Measurements from ENCODE around the gene CEBPG. TPM values are rescaled to one million over a fixed set of nuclear protein-coding genes. Genes with fewer than 3 reads are reported as not detected.

The CEBPG gene
- total RNA-seq, 1 donor from 2014 or later, result 19.3 TPM

DNA sequence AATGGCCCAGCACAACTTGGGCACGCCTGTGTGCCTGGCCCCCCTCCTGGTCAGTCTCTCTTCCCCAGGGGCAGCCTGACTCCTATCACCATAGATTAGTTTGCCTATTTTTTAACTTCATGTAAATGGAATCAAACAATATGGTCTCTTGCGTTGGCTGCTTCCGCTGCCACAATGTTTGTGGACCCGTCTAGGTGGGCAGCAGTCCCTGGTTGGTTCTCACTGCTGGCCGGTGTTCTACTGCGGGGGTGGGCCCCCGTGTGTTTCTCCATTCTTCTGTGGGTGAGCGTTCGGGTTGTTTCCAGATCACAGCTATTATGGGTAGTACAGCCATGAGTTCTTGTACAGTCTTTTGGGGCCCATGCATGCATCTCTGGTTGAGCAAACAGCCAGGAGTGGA, 47.3 kb downstream of the CEBPG start:
- no peak for DNase-seq (ENCODE audit: low read depth)
- TF ChIP-seq, protein P1, sequence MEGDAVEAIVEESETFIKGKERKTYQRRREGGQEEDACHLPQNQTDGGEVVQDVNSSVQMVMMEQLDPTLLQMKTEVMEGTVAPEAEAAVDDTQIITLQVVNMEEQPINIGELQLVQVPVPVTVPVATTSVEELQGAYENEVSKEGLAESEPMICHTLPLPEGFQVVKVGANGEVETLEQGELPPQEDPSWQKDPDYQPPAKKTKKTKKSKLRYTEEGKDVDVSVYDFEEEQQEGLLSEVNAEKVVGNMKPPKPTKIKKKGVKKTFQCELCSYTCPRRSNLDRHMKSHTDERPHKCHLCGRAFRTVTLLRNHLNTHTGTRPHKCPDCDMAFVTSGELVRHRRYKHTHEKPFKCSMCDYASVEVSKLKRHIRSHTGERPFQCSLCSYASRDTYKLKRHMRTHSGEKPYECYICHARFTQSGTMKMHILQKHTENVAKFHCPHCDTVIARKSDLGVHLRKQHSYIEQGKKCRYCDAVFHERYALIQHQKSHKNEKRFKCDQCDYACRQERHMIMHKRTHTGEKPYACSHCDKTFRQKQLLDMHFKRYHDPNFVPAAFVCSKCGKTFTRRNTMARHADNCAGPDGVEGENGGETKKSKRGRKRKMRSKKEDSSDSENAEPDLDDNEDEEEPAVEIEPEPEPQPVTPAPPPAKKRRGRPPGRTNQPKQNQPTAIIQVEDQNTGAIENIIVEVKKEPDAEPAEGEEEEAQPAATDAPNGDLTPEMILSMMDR (conservative IDR thresholded peaks at IDR 0.05; ENCODE audit: low read depth, low read length), result no peak
- H3K4me3 ChIP-seq (ENCODE audit: low read depth, low read length), result no peak overlapping the region

DNA sequence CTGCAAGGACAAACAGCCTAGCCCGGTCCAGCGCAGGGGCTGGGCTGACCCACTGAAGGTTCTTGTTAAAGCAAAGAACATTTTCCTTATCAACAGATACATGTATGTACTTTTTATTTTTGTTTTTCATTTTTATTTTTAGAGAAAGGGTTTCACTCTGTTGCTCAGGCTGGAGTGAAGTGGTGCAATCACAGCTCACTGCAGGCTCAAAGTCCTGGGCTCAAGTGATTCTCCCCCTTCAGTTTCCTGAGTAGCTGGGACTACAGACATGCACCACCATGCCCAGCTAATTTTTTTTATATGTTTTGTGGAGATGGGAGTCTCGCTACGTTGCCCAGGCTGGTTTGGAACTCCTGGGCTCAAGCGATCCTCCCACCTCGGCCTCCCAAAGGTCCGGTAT, 47.9 kb downstream of the CEBPG start:
- DNase-seq (ENCODE audit: low read depth), result no peak
- H3K4me3 ChIP-seq (ENCODE audit: low read depth, low read length), result no peak overlapping the region
- TF ChIP-seq, protein P1 (conservative IDR thresholded peaks at IDR 0.05; ENCODE audit: low read depth, low read length), result no peak

DNA sequence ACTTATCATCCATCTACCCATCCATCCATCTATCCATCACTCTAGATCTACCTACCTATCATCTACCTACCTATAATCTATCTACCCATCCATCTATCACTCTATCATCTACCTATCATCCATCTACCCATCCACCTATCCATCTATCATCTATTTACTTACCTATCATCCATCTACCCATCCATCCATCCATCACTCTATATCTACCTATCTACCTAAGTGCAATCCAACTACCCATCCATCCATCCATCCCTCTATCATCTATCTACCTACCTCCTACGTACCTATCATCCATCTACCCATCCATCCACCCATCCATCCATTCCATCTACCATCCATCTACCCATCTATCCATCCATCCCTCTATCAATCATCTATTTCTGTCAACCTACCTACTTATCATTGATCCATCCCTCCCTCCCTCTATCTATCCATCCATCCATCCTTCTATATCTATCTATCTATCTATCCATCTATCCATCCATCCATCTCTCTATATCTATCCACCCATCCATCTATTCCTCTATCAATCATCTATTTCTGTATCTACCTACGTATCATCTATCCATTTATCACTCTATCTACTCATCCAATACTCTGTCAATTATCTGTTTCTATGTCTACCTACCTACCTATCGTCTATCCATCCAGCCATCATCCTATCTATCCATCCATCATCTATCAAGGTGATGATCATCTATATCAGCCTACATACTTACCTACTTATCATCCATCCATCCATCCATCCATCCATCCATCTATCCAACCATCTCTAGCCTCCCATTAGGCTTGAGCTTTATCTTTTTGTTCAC, 49.1 kb downstream of the CEBPG start:
- TF ChIP-seq, protein P1 (conservative IDR thresholded peaks at IDR 0.05; ENCODE audit: low read depth, low read length), result no peak
- no peak for DNase-seq (ENCODE audit: low read depth)
- no peak overlapping the region for H3K4me3 ChIP-seq (ENCODE audit: low read depth, low read length)

DNA sequence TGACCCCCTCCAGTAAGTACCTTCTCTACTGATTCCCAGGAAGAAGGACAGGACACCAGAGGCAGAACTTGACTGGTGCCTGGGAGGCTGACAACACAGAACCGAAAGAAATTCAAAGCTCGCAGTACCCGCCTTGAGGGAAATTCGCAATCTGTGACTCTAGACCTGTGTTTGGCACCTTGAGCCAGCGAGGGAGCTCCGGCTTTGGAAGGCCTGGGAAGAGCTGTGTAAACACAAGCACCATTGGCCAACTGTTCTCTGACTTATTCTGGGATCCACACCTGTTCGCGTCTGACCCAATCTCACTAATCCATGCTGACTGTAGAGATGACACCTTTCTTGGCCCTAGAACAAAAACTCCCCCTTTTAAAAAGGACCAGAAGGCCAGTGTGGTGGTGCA, 50.7 kb downstream of the CEBPG start:
- H3K4me3 ChIP-seq (ENCODE audit: low read depth, low read length), result no peak overlapping the region
- no peak for DNase-seq (ENCODE audit: low read depth)
- TF ChIP-seq, protein P1 (conservative IDR thresholded peaks at IDR 0.05; ENCODE audit: low read depth, low read length), result no peak

DNA sequence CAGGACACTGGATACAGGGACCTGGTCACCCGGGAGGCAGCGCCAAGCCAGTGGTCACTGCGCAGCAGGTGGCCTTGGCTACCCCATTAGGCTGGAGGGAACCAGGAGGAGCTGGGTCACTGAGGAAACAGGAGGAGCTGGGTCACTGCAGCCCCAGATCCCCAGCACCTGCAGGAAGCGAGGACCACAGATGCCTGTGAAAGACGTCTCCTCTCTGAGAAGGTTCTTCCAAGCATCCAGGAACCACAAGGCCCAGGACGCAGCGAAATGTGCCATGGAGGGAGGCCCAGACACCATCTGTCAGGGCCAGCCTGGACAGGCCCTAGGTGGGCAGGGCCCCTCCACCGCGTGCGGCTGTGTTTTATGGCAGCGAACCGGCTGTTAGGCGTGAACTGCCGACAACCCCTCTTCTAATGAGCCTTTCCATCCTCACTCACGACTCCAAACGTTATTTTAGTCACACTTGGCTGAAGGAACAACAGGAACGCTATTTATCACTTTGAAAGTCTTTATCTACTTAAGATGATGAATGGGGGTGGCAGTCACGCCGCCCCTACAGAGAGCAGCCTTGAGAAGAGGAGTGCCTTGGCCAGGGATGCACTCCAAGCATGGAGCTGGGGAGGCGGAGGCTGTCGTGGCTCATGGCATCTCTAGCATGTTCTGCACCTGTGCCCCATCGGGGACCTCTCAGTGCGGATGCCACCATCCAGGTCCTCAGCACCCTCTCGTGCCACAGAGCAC, 53.3 kb downstream of the CEBPG start:
- TF ChIP-seq, protein P1 (conservative IDR thresholded peaks at IDR 0.05; ENCODE audit: low read depth, low read length), result no peak
- no peak for DNase-seq (ENCODE audit: low read depth)
- H3K4me3 ChIP-seq (ENCODE audit: low read depth, low read length), result no peak overlapping the region

DNA sequence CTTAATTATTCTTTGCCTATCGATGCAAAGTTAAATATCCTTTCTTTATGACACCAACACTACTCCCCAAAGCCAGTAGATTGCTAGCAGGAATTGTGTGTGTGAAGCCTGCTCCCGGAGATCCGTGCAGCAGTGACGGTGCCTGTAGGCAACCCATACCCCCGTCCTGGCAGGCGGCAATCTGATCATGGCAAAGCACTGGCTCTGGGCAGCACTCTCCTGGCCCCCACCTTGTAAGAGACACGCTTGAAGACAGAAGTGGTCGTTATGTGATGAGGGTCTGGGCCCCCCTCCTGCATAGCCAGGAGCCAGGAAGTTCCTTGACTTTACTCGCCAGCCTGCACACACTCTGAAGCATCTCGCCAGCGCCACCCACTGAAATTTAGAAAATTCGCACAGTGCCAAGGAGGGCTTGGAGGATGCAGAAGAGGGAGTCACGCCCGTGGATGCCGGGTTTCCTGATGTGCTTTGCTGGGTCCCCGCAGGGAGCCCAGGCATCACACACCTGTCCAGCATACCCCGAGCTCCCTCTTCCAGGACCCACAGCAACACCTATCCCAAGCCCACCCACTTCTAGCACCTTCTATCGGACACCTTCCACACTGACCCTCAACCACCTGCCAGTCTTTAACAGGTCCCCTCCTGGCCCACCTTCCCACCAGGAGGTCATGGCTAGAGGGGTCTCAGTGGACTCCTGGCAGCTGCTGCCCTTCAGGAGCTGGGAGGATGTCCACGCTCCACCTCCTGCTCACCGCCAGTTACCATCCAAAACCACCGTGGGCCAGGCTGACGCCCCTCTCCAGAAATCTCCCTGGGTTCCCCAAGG, 54.5 kb downstream of the CEBPG start:
- TF ChIP-seq, protein P1 (conservative IDR thresholded peaks at IDR 0.05; ENCODE audit: low read depth, low read length), result no peak
- no peak overlapping the region for H3K4me3 ChIP-seq (ENCODE audit: low read depth, low read length)
- DNase-seq (ENCODE audit: low read depth), result no peak

Measured in epithelial cell of proximal tubule (primary cell).